ENCODE data around the gene OTULIN. TPM values are rescaled to one million over a fixed set of nuclear protein-coding genes. Genes with fewer than 3 reads are reported as not detected.

The OTULIN gene
- total and polyA plus RNA-seq, 2 of the 8 experiments (the other 6 are each of a cell fraction or from before 2014, with no cell fraction given): 5.2 to 34.8 TPM

DNA sequence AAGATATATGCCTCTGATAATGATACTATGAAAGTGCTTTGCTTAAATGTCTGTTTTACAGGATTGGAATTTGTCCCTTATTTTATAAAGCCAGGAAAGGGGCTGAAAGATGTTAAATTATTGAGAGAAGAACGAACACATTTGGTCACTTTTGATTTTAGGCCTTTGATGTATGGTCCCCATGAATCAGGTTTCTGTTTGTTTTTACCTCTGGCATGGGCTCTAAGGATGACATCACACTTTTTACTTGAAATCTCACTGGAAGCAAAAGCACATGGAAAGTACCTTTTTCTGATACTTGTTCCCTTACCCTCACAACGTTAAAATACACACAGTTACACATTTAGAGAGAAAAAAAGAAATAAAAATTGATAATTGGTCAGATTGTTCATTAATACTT, 6.9 kb downstream of the OTULIN start:
- Histone ChIP-seq H3K27ac (ENCODE audit: low read depth, low read length) (no peak overlapping the region), H3K23me2 (ENCODE audit: low read depth, low read length) (no peaks in the 10 kb centered on the region), H2BK15ac (ENCODE audit: low read length) (no peak overlapping the region), H4K20me1 (replicated peaks in 1 of 2; ENCODE audit: control insufficient read depth in 1 of 2, insufficient read depth in 2 of 2, low read length in 2 of 2) (peaks cover 0 to 3% of the 10 kb centered on the region in 2 experiments), H2BK20ac (ENCODE audit: low read length) (no peak overlapping the region), H4K8ac (ENCODE audit: extremely low read depth, insufficient read depth, low read length) (no peak overlapping the region), H3K4me1 (replicated peaks in 1 of 4; ENCODE audit: control insufficient read depth in 3 of 4, insufficient read depth in 4 of 4, low read length in 3 of 4) (peaks cover 3 to 18% (median 7%) of the 10 kb centered on the region in 4 experiments; a peak in 5 of 7 replicates), H3K9ac (replicated peaks in 1 of 4; ENCODE audit: extremely low read depth in 1 of 4, low read depth in 3 of 4, low read length in 3 of 4) (no peak overlapping the region), H2AFZ (ENCODE audit: low read length) (no peak overlapping the region), H3K79me1 (ENCODE audit: low read depth, low read length) (peaks cover 12% of the 10 kb centered on the region; the same call in 1 of the 2 replicates), H2BK120ac (replicated peaks; ENCODE audit: low read depth, low read length) (no peak overlapping the region), H2BK5ac (ENCODE audit: low read depth, low read length) (no peak overlapping the region), H2AK5ac (ENCODE audit: low read depth, low read length) (no peak overlapping the region), H3K36me3 (ENCODE audit: control insufficient read depth in 2 of 4, insufficient read depth in 4 of 4, low read length in 3 of 4) (no peaks in the 10 kb centered on the region), H4K5ac (ENCODE audit: insufficient read length, low read depth, low read length) (no peak overlapping the region), H4K91ac (replicated peaks; ENCODE audit: insufficient read length, low read length) (no peak overlapping the region), H3K23ac (ENCODE audit: insufficient read length) (no peak overlapping the region), H3K56ac (replicated peaks; ENCODE audit: insufficient read length, low read depth, low read length) (no peak overlapping the region), H3K4me3 (ENCODE audit: extremely low read depth in 1 of 4, insufficient read depth in 2 of 4, low read depth in 3 of 4, low read length in 4 of 4) (no peak overlapping the region), H3K4me2 (ENCODE audit: insufficient read depth in 1 of 2, low read depth in 2 of 2, low read length in 2 of 2) (no peak overlapping the region), H2BK12ac (ENCODE audit: low read depth, low read length) (no peak overlapping the region), H3K18ac (ENCODE audit: extremely low read depth, low read length) (no peak overlapping the region), H3K4ac (replicated peaks; ENCODE audit: insufficient read length, low read depth, low read length) (no peak overlapping the region), H3K14ac (ENCODE audit: insufficient read length) (no peak overlapping the region), H3K27me3 (replicated peaks in 1 of 4; ENCODE audit: control insufficient read depth in 3 of 4, extremely low read depth in 1 of 4, insufficient read depth in 3 of 4, low read length in 3 of 4) (no peaks in the 10 kb centered on the region), H3K9me3 (ENCODE audit: insufficient read depth in 2 of 2, low read depth in 1 of 2, low read length in 1 of 2) (no peaks in the 10 kb centered on the region), H3K79me2 (ENCODE audit: control insufficient read depth in 1 of 2, insufficient read depth in 2 of 2, low read length in 2 of 2) (peaks cover 0 to 81% of the 10 kb centered on the region in 2 experiments; a peak in 3 of 4 replicates)
- no peak for FAIRE-seq
- TF ChIP-seq CREB1 (IDR thresholded peaks at IDR 0.05) (no peak), ZNF274 (IDR thresholded peaks at IDR 0.05; ENCODE audit: borderline replicate concordance, extremely low read depth, low read length) (no peak), RFX5 (IDR thresholded peaks at IDR 0.05; ENCODE audit: borderline replicate concordance, low read depth, low read length) (no peak)
- TF ChIP-seq, protein P1, sequence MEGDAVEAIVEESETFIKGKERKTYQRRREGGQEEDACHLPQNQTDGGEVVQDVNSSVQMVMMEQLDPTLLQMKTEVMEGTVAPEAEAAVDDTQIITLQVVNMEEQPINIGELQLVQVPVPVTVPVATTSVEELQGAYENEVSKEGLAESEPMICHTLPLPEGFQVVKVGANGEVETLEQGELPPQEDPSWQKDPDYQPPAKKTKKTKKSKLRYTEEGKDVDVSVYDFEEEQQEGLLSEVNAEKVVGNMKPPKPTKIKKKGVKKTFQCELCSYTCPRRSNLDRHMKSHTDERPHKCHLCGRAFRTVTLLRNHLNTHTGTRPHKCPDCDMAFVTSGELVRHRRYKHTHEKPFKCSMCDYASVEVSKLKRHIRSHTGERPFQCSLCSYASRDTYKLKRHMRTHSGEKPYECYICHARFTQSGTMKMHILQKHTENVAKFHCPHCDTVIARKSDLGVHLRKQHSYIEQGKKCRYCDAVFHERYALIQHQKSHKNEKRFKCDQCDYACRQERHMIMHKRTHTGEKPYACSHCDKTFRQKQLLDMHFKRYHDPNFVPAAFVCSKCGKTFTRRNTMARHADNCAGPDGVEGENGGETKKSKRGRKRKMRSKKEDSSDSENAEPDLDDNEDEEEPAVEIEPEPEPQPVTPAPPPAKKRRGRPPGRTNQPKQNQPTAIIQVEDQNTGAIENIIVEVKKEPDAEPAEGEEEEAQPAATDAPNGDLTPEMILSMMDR (IDR thresholded peaks at IDR 0.05; ENCODE audit: control extremely low read depth in 1 of 3, insufficient read depth in 1 of 3, low read depth in 1 of 3, low read length in 3 of 3): no peak
- DNase-seq (ENCODE audit: low read depth in 1 of 2, low spot score in 2 of 2): no peak
- 83% methylated on average over 2 of the region's 2 CpGs; no CpG with 5 or more reads in 1 of the 2 experiments for WGBS, 2 experiments (ENCODE audit: extremely low coverage in 1 of 2, insufficient coverage in 1 of 2, insufficient read length in 1 of 2, insufficient replicate concordance in 2 of 2, low coverage in 1 of 2, low lambda C conversion rate in 2 of 2, missing lambda C conversion rate in 1 of 2)
- ChIA-PET CTCF (ENCODE audit: partially characterized antibody) (interaction anchor here (1.0 kb wide), 1 partner anchor 123 kb away, joined by 3 read pairs; no protein-coding TSS in a partner anchor), POLR2A (ENCODE audit: partially characterized antibody) (no interaction called here)
